ENCODE results near the gene CYP26C1.
"Not testable (repeated sequence)": the region's sequence is repeated elsewhere in the genome, so short reads cannot be mapped to it uniquely, and the experiment has no call there.

CYP26C1 gene

DNA sequence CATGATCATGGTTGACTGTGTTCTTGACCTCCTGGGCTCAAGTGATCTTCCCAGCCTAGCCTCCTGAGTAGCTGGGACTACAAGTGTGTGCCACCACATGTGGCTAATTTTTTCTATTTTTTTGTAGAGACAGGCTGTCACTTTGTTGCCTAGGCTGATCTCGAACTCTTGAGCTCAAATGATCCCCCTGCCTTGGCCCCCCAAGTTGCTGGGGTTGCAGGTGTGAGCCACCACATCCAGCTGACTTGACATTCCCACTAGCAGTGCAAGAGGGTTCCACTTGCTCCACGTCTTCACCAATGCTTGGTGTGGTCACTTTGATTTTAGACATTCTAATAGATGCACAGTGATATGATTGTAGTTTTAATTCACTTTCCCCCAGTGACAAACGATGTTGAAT is 38.2 kb downstream of the CYP26C1 start:
- no peak for TF ChIP-seq GABPA (IDR thresholded peaks at IDR 0.05; ENCODE audit: low read depth)
- no peak for TF ChIP-seq SPI1 (IDR thresholded peaks at IDR 0.05; ENCODE audit: borderline replicate concordance, low read depth)
- TF ChIP-seq POLR2AphosphoS5 (IDR thresholded peaks at IDR 0.05; ENCODE audit: low read depth) = no peak
- TF ChIP-seq, protein P1, sequence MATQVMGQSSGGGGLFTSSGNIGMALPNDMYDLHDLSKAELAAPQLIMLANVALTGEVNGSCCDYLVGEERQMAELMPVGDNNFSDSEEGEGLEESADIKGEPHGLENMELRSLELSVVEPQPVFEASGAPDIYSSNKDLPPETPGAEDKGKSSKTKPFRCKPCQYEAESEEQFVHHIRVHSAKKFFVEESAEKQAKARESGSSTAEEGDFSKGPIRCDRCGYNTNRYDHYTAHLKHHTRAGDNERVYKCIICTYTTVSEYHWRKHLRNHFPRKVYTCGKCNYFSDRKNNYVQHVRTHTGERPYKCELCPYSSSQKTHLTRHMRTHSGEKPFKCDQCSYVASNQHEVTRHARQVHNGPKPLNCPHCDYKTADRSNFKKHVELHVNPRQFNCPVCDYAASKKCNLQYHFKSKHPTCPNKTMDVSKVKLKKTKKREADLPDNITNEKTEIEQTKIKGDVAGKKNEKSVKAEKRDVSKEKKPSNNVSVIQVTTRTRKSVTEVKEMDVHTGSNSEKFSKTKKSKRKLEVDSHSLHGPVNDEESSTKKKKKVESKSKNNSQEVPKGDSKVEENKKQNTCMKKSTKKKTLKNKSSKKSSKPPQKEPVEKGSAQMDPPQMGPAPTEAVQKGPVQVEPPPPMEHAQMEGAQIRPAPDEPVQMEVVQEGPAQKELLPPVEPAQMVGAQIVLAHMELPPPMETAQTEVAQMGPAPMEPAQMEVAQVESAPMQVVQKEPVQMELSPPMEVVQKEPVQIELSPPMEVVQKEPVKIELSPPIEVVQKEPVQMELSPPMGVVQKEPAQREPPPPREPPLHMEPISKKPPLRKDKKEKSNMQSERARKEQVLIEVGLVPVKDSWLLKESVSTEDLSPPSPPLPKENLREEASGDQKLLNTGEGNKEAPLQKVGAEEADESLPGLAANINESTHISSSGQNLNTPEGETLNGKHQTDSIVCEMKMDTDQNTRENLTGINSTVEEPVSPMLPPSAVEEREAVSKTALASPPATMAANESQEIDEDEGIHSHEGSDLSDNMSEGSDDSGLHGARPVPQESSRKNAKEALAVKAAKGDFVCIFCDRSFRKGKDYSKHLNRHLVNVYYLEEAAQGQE (IDR thresholded peaks at IDR 0.05; ENCODE audit: insufficient replicate concordance, low read depth) = no peak
- TF ChIP-seq, protein P2, sequence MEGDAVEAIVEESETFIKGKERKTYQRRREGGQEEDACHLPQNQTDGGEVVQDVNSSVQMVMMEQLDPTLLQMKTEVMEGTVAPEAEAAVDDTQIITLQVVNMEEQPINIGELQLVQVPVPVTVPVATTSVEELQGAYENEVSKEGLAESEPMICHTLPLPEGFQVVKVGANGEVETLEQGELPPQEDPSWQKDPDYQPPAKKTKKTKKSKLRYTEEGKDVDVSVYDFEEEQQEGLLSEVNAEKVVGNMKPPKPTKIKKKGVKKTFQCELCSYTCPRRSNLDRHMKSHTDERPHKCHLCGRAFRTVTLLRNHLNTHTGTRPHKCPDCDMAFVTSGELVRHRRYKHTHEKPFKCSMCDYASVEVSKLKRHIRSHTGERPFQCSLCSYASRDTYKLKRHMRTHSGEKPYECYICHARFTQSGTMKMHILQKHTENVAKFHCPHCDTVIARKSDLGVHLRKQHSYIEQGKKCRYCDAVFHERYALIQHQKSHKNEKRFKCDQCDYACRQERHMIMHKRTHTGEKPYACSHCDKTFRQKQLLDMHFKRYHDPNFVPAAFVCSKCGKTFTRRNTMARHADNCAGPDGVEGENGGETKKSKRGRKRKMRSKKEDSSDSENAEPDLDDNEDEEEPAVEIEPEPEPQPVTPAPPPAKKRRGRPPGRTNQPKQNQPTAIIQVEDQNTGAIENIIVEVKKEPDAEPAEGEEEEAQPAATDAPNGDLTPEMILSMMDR (IDR thresholded peaks at IDR 0.05; ENCODE audit: insufficient read depth, low read length) = no peak
- no peak overlapping the region for H3K4me3 ChIP-seq (replicated peaks; ENCODE audit: insufficient read depth, low read length)
- no peak overlapping the region for H3K27ac ChIP-seq (replicated peaks)
- H3K27me3 ChIP-seq (ENCODE audit: insufficient read depth, poor library complexity, severe bottlenecking) = no peaks in the 10 kb centered on the region
- no peak for DNase-seq (ENCODE audit: low read depth in 1 of 2, low spot score in 1 of 2)

DNA sequence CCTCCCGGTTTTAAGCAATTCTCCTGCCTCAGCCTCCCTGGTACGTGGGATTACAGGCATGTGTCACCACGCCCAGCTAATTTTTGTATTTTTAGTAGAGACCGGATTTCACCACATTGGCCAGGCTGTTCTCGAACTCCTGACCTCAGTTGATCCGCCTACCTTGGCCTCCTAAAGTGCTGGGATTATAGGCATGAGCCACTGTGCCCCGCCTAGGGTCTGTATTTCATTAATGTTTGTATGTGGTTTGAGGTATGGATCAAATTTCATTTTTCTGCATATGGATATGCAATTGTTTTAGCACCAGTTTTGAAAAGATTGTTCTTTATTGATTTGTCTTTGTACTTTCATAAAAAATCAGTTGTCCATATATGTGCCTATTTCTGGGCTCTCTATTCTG is 39.1 kb downstream of the CYP26C1 start:
- TF ChIP-seq POLR2AphosphoS5 (IDR thresholded peaks at IDR 0.05; ENCODE audit: low read depth) = no peak
- TF ChIP-seq, protein P1 (IDR thresholded peaks at IDR 0.05; ENCODE audit: insufficient replicate concordance, low read depth) = no peak
- no peak for TF ChIP-seq SPI1 (IDR thresholded peaks at IDR 0.05; ENCODE audit: borderline replicate concordance, low read depth)
- TF ChIP-seq, protein P2 (IDR thresholded peaks at IDR 0.05; ENCODE audit: insufficient read depth, low read length) = no peak
- no peak for TF ChIP-seq GABPA (IDR thresholded peaks at IDR 0.05; ENCODE audit: low read depth)
- Histone ChIP-seq H3K4me3 (replicated peaks; ENCODE audit: insufficient read depth, low read length) (no peak overlapping the region), H3K27ac (replicated peaks) (no peak overlapping the region), H3K27me3 (ENCODE audit: insufficient read depth, poor library complexity, severe bottlenecking) (no peaks in the 10 kb centered on the region)
- DNase-seq (ENCODE audit: low read depth in 1 of 2, low spot score in 1 of 2) = no peak

DNA sequence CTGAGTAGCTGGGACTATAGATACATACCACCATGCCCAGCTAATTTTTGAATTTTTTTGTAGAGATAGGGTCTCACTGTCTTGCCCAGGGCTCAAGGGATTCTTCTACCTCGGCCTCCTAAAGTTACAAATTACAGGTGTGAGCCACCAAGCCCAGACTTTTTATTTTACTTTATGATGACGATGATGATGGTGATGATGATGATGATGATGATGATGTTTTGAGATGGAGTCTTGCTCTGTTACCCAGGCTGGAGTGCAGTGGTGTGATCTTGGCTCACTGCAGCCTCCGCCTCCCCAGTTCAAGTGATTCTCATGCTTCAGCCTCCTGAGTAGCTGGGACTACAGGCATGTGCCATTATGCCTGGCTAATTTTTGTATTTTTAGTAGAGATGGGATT is 40.5 kb downstream of the CYP26C1 start:
- not testable (repeated sequence) for H3K27ac ChIP-seq (replicated peaks); DNase-seq (ENCODE audit: low read depth in 1 of 2, low spot score in 1 of 2); H3K27me3 ChIP-seq (ENCODE audit: insufficient read depth, poor library complexity, severe bottlenecking); H3K4me3 ChIP-seq (replicated peaks; ENCODE audit: insufficient read depth, low read length)

DNA sequence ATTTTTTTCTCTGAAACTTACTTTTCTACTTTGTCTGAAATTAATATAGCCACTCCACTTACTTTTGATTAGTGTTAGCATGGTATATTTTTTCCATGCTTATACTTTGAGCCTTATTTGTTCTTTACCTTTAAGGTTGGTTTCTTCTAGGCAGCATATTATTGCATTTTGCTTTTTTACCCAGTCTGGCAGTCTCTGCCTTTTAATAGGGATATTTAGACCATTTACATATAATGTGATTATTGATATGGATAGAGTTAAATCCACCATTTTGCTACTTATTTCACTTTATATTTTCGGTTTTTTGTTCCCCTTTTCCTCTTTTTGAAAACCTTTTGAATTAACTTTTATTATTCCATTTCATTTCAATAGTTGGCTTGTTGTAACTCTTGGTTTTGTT is 43.4 kb downstream of the CYP26C1 start:
- no peak for DNase-seq (ENCODE audit: low read depth in 1 of 2, low spot score in 1 of 2)
- H3K27me3 ChIP-seq (ENCODE audit: insufficient read depth, poor library complexity, severe bottlenecking) = no peaks in the 10 kb centered on the region
- H3K4me3 ChIP-seq (replicated peaks; ENCODE audit: insufficient read depth, low read length) = no peak overlapping the region
- TF ChIP-seq, protein P2 (IDR thresholded peaks at IDR 0.05; ENCODE audit: insufficient read depth, low read length) = no peak
- TF ChIP-seq POLR2AphosphoS5 (IDR thresholded peaks at IDR 0.05; ENCODE audit: low read depth) (no peak), GABPA (IDR thresholded peaks at IDR 0.05; ENCODE audit: low read depth) (no peak), SPI1 (IDR thresholded peaks at IDR 0.05; ENCODE audit: borderline replicate concordance, low read depth) (no peak)
- TF ChIP-seq, protein P1 (IDR thresholded peaks at IDR 0.05; ENCODE audit: insufficient replicate concordance, low read depth) = no peak
- no peak overlapping the region for H3K27ac ChIP-seq (replicated peaks)
